ENCODE measurements around the gene SET. TPM values are rescaled to one million over a fixed set of nuclear protein-coding genes. Genes with fewer than 3 reads are reported as not detected.

Gene SET
- polyA plus RNA-seq, 1 donor: 339 TPM

DNA sequence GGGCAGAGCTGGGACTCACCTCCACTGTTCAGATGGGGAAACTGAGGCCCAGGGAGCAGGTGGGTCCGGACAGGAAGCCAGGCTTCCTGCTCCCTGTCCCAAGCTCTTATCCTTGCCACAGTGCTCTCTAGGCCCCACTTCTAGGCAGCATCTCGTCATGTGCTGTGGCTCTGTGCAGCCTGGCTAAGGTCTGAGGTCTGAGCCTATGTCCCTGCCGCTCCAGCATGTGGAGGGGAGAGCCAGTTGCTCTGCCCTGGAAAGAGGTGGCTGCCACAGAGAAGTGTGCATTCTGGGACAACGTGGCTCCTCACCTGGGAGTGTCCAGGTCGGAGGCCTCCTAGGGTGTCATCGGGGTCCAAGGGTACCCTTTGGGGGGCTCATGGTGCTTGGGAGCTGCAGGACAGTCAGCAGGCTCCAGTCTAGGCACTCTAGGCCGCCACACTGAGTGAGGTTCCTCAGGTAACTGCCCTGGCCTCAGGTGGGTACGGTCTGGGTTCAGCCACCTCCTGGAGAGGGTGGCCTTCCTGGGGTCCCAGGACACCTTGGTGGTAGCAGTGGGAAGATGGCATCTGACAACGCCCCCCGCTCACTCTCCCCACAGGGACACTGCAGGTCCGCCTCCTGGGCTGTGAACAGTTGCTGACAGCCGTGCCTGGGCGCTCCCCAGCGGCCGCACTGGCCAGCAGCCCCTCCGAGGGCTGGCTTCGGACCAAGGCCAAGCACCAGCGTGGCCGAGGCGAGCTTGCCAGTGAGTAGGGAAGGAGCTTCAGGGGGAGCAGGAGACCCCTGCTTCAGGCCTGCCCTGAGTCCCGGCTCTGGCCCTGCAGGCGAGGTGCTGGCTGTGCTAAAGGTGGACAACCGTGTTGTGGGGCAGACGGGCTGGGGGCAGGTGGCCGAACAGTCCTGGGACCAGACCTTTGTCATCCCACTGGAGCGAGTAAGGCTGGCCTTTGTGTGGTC, 23.7 kb downstream of the SET start:
- WGBS (ENCODE audit: insufficient coverage, low lambda C conversion rate): no CpG with 5 or more reads among the region's 26 CpGs
- no peak for DNase-seq
- no peaks in the 10 kb centered on the region for H3K4me1 ChIP-seq (ENCODE audit: control insufficient read depth, insufficient read depth, low read length)
- H3K27me3 ChIP-seq (ENCODE audit: control insufficient read depth, insufficient read depth, low read length): no peaks in the 10 kb centered on the region
- H3K36me3 ChIP-seq (ENCODE audit: control insufficient read depth, insufficient read depth, low read length): peaks cover 4% of the 10 kb centered on the region
- H3K9me3 ChIP-seq (ENCODE audit: control insufficient read depth, low read depth, low read length): no peaks in the 10 kb centered on the region
- H3K27ac ChIP-seq (ENCODE audit: low read length): no peak overlapping the region
- no peak overlapping the region for H3K4me3 ChIP-seq (ENCODE audit: low read length)

DNA sequence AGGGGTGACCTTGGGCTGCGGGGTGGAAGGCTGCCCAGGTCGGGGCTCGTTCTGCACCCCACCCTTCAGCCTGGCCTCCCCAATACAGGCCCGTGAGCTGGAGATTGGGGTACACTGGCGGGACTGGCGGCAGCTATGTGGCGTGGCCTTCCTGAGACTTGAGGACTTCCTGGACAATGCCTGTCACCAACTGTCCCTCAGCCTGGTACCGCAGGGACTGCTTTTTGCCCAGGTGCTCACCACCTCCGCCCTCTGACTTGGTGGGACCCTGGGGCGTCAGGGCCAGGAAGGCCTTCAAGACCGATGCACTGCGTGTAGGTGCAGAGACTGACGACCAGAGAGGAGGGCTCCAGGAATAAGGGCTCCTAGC, 24.4 kb downstream of the SET start:
- no peak overlapping the region for H3K4me3 ChIP-seq (ENCODE audit: low read length)
- peaks cover 4% of the 10 kb centered on the region for H3K4me1 ChIP-seq (ENCODE audit: control insufficient read depth, insufficient read depth, low read length)
- no peaks in the 10 kb centered on the region for H3K9me3 ChIP-seq (ENCODE audit: control insufficient read depth, low read depth, low read length)
- H3K27me3 ChIP-seq (ENCODE audit: control insufficient read depth, insufficient read depth, low read length): no peaks in the 10 kb centered on the region
- peaks cover 4% of the 10 kb centered on the region for H3K36me3 ChIP-seq (ENCODE audit: control insufficient read depth, insufficient read depth, low read length)
- H3K27ac ChIP-seq (ENCODE audit: low read length): no peak overlapping the region
- no CpG with 5 or more reads among the region's 13 CpGs for WGBS (ENCODE audit: insufficient coverage, low lambda C conversion rate)
- DNase-seq: no peak

DNA sequence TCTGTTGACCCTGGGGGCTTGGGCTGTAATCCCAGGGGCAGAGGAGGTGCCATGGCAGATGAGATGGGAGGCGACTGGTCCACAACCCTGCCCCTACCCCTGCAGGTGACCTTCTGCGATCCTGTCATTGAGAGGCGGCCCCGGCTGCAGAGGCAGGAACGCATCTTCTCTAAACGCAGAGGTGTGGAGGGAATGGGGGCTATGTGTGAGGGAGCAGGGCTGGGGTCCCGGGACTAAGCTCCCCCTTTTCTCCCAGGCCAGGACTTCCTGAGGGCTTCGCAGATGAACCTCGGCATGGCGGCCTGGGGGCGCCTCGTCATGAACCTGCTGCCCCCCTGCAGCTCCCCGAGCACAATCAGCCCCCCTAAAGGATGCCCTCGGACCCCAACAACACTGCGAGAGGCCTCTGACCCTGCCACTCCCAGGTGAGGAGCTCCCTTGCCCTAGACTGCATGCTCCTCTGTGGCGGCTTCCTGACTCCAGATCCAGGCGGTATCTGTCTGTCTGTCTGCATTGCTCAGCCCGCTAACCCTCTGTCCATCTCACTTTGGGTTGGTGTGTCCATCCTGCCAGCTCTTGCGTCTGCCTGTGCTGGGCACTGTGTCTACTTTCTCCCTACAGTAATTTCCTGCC, 25.0 kb downstream of the SET start:
- no CpG with 5 or more reads among the region's 19 CpGs for WGBS (ENCODE audit: insufficient coverage, low lambda C conversion rate)

DNA sequence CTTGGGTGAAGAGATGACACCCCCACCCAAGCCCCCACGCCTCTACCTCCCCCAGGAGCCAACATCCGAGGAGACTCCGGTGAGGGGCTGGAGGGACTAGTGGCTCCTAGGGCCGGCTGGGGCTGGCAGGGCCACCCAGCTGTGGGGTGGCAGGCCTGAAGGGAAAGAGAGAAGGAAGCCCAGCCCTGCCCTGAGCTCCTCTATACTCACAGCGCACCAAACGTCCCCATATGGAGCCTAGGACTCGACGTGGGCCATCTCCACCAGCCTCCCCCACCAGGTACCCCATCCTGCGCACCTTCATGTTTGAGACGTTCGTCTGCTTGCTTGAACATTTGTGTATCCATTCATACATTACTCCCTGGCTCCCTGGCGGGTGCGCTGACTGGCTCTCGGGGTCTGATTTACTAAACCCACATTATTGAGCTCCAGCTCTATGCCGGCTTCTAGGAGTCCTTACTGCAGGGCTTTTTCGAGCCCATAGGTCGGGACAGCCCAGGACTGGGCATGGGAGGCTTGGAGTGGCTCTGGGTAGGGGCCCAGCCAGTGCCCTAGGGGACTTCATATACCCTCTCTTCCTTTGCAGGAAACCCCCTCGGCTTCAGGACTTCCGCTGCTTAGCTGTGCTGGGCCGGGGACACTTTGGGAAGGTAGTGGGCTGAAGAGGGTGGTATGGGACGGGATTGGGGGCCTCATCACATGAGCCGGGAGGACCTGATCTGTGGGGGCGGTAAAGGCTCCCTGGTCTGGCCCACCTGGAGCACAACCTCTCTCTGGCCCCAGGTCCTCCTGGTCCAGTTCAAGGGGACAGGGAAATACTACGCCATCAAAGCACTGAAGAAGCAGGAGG, 25.8 kb downstream of the SET start:
- no peak overlapping the region for H3K27ac ChIP-seq (ENCODE audit: low read length)
- H3K4me1 ChIP-seq (ENCODE audit: control insufficient read depth, insufficient read depth, low read length): peaks cover 4% of the 10 kb centered on the region
- no CpG with 5 or more reads among the region's 24 CpGs for WGBS (ENCODE audit: insufficient coverage, low lambda C conversion rate)
- peaks cover 7% of the 10 kb centered on the region for H3K36me3 ChIP-seq (ENCODE audit: control insufficient read depth, insufficient read depth, low read length)
- H3K4me3 ChIP-seq (ENCODE audit: low read length): no peak overlapping the region
- no peak for DNase-seq
- no peaks in the 10 kb centered on the region for H3K27me3 ChIP-seq (ENCODE audit: control insufficient read depth, insufficient read depth, low read length)
- no peaks in the 10 kb centered on the region for H3K9me3 ChIP-seq (ENCODE audit: control insufficient read depth, low read depth, low read length)

More for the DNA sequence above, 25.0 kb downstream of the SET start:
- H3K9me3 ChIP-seq (ENCODE audit: control insufficient read depth, low read depth, low read length): no peaks in the 10 kb centered on the region
- H3K27me3 ChIP-seq (ENCODE audit: control insufficient read depth, insufficient read depth, low read length): no peaks in the 10 kb centered on the region
- DNase-seq: no peak
- peaks cover 4% of the 10 kb centered on the region for H3K4me1 ChIP-seq (ENCODE audit: control insufficient read depth, insufficient read depth, low read length)
- H3K4me3 ChIP-seq (ENCODE audit: low read length): no peak overlapping the region
- peaks cover 4% of the 10 kb centered on the region for H3K36me3 ChIP-seq (ENCODE audit: control insufficient read depth, insufficient read depth, low read length)
- no peak overlapping the region for H3K27ac ChIP-seq (ENCODE audit: low read length)

DNA sequence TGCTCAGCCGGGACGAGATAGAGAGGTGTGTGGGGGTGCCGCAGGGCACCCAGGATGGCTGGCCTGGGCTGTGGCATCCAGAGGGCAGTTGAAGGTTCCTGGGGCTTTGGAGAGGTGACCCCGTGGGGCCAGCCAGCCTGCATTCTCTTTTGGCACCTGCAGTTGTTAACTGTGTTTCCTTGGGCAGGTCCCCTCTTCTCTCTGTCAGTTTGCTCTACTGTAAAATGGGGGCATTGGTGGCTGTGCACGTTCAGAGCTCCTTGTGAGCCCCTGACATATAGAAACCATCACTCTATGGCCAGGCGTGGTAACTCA, 26.4 kb downstream of the SET start:
- Histone ChIP-seq H3K36me3 (ENCODE audit: control insufficient read depth, insufficient read depth, low read length) (peaks cover 9% of the 10 kb centered on the region), H3K27ac (ENCODE audit: low read length) (no peak overlapping the region), H3K4me1 (ENCODE audit: control insufficient read depth, insufficient read depth, low read length) (peaks cover 4% of the 10 kb centered on the region), H3K27me3 (ENCODE audit: control insufficient read depth, insufficient read depth, low read length) (no peaks in the 10 kb centered on the region), H3K9me3 (ENCODE audit: control insufficient read depth, low read depth, low read length) (no peaks in the 10 kb centered on the region), H3K4me3 (ENCODE audit: low read length) (no peak overlapping the region)
- DNase-seq: no peak
- no CpG with 5 or more reads among the region's 6 CpGs for WGBS (ENCODE audit: insufficient coverage, low lambda C conversion rate)

DNA sequence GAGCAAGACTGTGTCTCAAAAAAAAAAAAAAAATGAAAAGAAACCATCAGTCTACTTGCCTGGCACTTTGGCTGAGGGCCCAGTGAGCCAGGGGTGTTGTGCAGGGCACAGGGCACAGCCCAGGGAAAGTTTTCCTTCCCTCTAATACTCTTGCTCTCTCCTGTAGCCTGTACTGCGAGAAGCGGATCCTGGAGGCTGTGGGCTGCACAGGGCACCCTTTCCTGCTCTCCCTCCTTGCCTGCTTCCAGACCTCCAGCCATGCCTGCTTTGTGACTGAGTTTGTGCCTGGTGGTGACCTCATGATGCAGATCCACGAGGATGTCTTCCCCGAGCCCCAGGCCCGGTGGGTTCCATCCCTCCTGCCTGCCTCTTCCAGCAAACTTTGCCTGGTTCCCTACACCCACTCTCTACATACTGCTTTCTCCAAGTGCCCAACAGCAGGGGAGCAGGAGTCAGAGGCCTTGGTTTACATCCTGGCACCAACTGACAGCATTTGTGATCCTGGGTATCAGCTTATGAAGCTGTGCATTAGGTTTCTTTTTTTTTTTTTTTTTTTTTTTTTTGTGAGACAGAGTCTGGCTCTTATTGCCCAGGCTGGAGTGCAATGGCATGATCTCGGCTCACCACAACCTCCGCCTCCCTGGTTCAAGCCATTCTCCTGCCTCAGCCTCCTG, 27.7 kb downstream of the SET start:
- no peaks in the 10 kb centered on the region for H3K9me3 ChIP-seq (ENCODE audit: control insufficient read depth, low read depth, low read length)
- no peak overlapping the region for H3K4me3 ChIP-seq (ENCODE audit: low read length)
- peaks cover 19% of the 10 kb centered on the region for H3K36me3 ChIP-seq (ENCODE audit: control insufficient read depth, insufficient read depth, low read length)
- H3K27ac ChIP-seq (ENCODE audit: low read length): no peak overlapping the region
- no CpG with 5 or more reads among the region's 7 CpGs for WGBS (ENCODE audit: insufficient coverage, low lambda C conversion rate)
- H3K27me3 ChIP-seq (ENCODE audit: control insufficient read depth, insufficient read depth, low read length): no peaks in the 10 kb centered on the region
- no peak for DNase-seq
- H3K4me1 ChIP-seq (ENCODE audit: control insufficient read depth, insufficient read depth, low read length): peaks cover 4% of the 10 kb centered on the region

DNA sequence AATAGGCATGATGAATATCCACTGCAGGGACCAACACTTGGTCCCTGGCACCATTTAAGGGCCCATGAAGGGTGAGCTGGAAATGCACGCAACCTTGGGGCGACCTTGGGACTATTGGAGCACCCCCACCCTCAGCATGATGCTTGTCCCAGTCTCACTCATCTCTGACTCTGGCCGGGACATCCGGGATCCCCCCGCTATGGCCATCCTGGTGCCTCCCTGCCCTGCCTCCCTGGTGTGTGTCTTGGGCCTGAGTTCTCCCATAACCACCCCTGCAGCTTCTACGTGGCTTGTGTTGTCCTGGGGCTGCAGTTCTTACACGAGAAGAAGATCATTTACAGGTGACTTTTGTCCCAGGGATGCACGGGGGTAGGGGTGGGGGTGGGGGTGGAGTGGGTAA, 29.0 kb downstream of the SET start:
- WGBS (ENCODE audit: insufficient coverage, low lambda C conversion rate): no CpG with 5 or more reads among the region's 8 CpGs
- Histone ChIP-seq H3K27ac (ENCODE audit: low read length) (no peak overlapping the region), H3K4me1 (ENCODE audit: control insufficient read depth, insufficient read depth, low read length) (peaks cover 8% of the 10 kb centered on the region), H3K27me3 (ENCODE audit: control insufficient read depth, insufficient read depth, low read length) (no peaks in the 10 kb centered on the region), H3K36me3 (ENCODE audit: control insufficient read depth, insufficient read depth, low read length) (peaks cover 22% of the 10 kb centered on the region), H3K4me3 (ENCODE audit: low read length) (no peak overlapping the region), H3K9me3 (ENCODE audit: control insufficient read depth, low read depth, low read length) (no peaks in the 10 kb centered on the region)
- no peak for DNase-seq

DNA sequence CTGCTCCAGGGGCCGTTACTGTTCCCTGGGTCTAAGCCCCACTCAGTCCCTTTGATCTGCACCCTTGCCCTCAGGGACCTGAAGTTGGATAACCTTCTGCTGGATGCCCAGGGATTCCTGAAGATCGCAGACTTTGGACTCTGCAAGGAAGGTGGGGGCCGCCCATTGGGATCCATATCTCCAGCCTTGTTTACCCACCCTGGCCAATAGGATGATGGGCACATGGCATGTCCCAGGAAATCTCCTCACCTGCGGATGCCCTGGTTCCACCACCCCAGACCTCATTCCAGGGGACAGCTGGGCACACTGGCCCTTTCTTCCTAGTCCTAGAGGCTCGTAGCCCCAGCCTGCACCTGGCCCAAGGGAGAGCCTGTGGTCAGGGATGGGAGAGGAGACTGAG, 29.5 kb downstream of the SET start:
- Histone ChIP-seq H3K4me1 (ENCODE audit: control insufficient read depth, insufficient read depth, low read length) (peaks cover 12% of the 10 kb centered on the region), H3K27me3 (ENCODE audit: control insufficient read depth, insufficient read depth, low read length) (no peaks in the 10 kb centered on the region), H3K36me3 (ENCODE audit: control insufficient read depth, insufficient read depth, low read length) (peaks cover 22% of the 10 kb centered on the region), H3K9me3 (ENCODE audit: control insufficient read depth, low read depth, low read length) (no peaks in the 10 kb centered on the region), H3K4me3 (ENCODE audit: low read length) (no peak overlapping the region), H3K27ac (ENCODE audit: low read length) (no peak overlapping the region)
- no CpG with 5 or more reads among the region's 5 CpGs for WGBS (ENCODE audit: insufficient coverage, low lambda C conversion rate)
- peak in 1 of 2 donors; percentile 60 for DNase-seq

DNA sequence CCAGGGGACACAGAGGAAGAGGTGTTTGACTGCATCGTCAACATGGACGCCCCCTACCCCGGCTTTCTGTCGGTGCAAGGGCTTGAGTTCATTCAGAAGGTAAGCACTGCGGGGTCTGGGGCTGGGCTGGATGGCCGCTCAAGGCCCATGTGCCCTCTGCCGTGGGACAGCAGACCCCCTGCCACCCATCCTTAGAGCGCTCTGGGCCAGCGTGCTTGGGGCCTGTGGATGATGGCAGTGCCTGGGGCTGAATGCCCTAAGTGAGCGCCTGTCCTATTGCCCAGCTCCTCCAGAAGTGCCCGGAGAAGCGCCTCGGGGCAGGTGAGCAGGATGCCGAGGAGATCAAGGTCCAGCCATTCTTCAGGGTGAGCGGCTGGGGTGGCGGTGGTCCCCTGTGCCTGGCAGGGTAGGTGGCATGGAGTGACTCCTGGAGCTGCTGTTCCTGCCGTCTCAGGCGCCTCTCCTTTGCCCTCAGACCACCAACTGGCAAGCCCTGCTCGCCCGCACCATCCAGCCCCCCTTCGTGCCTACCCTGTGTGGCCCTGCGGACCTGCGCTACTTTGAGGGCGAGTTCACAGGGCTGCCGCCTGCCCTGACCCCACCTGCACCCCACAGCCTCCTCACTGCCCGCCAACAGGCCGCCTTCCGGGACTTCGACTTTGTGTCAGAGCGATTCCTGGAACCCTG, 31.0 kb downstream of the SET start:
- WGBS (ENCODE audit: insufficient coverage, low lambda C conversion rate): no CpG with 5 or more reads among the region's 30 CpGs
- H3K27ac ChIP-seq (ENCODE audit: low read length): no peak overlapping the region
- H3K9me3 ChIP-seq (ENCODE audit: control insufficient read depth, low read depth, low read length): no peaks in the 10 kb centered on the region

More for the DNA sequence above, 31.0 kb downstream of the SET start:
- Histone ChIP-seq H3K4me1 (ENCODE audit: control insufficient read depth, insufficient read depth, low read length) (peaks cover 18% of the 10 kb centered on the region), H3K4me3 (ENCODE audit: low read length) (no peak overlapping the region), H3K36me3 (ENCODE audit: control insufficient read depth, insufficient read depth, low read length) (peaks cover 22% of the 10 kb centered on the region), H3K27me3 (ENCODE audit: control insufficient read depth, insufficient read depth, low read length) (no peaks in the 10 kb centered on the region)
- DNase-seq: no peak

All from large intestine (tissue), 3 donors.